Measurements from ENCODE around the gene VWA3A. TPM values are rescaled to one million over a fixed set of nuclear protein-coding genes. Genes with fewer than 3 reads are reported as not detected.

VWA3A gene
- total and polyA plus RNA-seq, 2 donors (not counting 3 experiments of a cell fraction or from before 2014, with no cell fraction given), result 0.12 to 0.84 TPM

DNA sequence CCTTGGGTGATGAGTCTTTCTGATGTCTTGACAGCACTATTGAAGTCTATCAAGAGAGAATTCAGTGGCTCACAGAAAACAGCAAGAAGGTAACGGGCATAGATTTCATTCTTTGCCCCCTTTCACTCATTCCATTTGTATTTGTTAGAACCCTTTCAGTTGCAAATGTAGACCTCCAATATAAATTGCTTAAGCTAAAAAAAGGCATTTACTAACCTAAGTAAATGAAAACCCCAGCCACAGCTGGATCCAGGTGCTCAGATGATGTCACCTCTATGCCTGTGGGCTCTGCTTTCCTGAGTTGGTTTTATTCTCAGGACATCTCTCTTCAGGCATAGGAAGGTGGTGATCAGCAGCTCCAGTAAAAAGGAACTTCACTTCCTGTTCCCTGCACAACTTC, 11.1 kb downstream of the VWA3A start:
- no peaks in the 10 kb centered on the region for H3K9me3 ChIP-seq (replicated peaks; ENCODE audit: control insufficient read depth, insufficient read depth, low read length)
- dilution Hi-C loops (cut with MboI; ENCODE audit: extremely low pct_ligation_motif_present, low sequenced_read_pairs) (no loop called here), intact Hi-C loops (cut with micrococcal nuclease) (no loop called here)
- no peak overlapping the region for H3K4me3 ChIP-seq (replicated peaks in 1 of 3; ENCODE audit: insufficient read depth in 1 of 3, low read depth in 1 of 3, low read length in 3 of 3)
- H3K4me1 ChIP-seq (ENCODE audit: control insufficient read depth, extremely low read depth, insufficient read depth, low read length), result no peaks in the 10 kb centered on the region
- no peak overlapping the region for H3K4me2 ChIP-seq (ENCODE audit: insufficient read depth, low read length)
- H3K9ac ChIP-seq (replicated peaks; ENCODE audit: extremely low read depth, insufficient read depth, low read length), result no peak overlapping the region
- no peak for FAIRE-seq
- no peaks in the 10 kb centered on the region for H3K36me3 ChIP-seq (ENCODE audit: control insufficient read depth in 2 of 2, extremely low read depth in 1 of 2, insufficient read depth in 2 of 2, low read length in 2 of 2)
- ChIA-PET POLR2A (no interaction called here), CTCF (interaction anchor here (0.8 kb wide), 1 partner anchor 26 kb away, joined by 3 read pairs; no protein-coding TSS in a partner anchor)
- BruUV-seq (replicated peaks), result no TSS peak
- no peak overlapping the region for H3K27ac ChIP-seq (ENCODE audit: insufficient read depth, low read depth, low read length)
- TF ChIP-seq MYC (IDR thresholded peaks at IDR 0.05; ENCODE audit: low read depth, low read length) (no peak), EZH2 (IDR thresholded peaks at IDR 0.05; ENCODE audit: borderline replicate concordance, low read depth, low read length, severe bottlenecking) (no peak), FOS (IDR thresholded peaks at IDR 0.05; ENCODE audit: borderline replicate concordance, insufficient read depth, low read length) (no peak), POLR2AphosphoS5 (IDR thresholded peaks at IDR 0.05; ENCODE audit: insufficient read depth, low read depth, low read length) (no peak), POLR2A (IDR thresholded peaks at IDR 0.05; ENCODE audit: low read depth, low read length) (no peak), MAX (IDR thresholded peaks at IDR 0.05; ENCODE audit: insufficient read depth, insufficient read length) (no peak), JUN (IDR thresholded peaks at IDR 0.05; ENCODE audit: borderline replicate concordance, insufficient read depth, insufficient read length, low read depth) (no peak), GATA2 (IDR thresholded peaks at IDR 0.05; ENCODE audit: insufficient read depth, insufficient read length, low read depth, low read length) (no peak)
- TF ChIP-seq, protein P1, sequence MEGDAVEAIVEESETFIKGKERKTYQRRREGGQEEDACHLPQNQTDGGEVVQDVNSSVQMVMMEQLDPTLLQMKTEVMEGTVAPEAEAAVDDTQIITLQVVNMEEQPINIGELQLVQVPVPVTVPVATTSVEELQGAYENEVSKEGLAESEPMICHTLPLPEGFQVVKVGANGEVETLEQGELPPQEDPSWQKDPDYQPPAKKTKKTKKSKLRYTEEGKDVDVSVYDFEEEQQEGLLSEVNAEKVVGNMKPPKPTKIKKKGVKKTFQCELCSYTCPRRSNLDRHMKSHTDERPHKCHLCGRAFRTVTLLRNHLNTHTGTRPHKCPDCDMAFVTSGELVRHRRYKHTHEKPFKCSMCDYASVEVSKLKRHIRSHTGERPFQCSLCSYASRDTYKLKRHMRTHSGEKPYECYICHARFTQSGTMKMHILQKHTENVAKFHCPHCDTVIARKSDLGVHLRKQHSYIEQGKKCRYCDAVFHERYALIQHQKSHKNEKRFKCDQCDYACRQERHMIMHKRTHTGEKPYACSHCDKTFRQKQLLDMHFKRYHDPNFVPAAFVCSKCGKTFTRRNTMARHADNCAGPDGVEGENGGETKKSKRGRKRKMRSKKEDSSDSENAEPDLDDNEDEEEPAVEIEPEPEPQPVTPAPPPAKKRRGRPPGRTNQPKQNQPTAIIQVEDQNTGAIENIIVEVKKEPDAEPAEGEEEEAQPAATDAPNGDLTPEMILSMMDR (IDR thresholded peaks at IDR 0.05; ENCODE audit: extremely low read depth in 1 of 2, insufficient read depth in 1 of 2, low read depth in 1 of 2, low read length in 2 of 2), result no peak
- no peak overlapping the region for H2AFZ ChIP-seq (ENCODE audit: low read depth, low read length)
- H3K9me1 ChIP-seq (replicated peaks; ENCODE audit: control insufficient read depth, extremely low read depth, insufficient read depth, low read length), result no peaks in the 10 kb centered on the region
- no peaks in the 10 kb centered on the region for H4K20me1 ChIP-seq (replicated peaks; ENCODE audit: control insufficient read depth, extremely low read depth, insufficient read depth, low read length)
- no peaks in the 10 kb centered on the region for H3K79me2 ChIP-seq (ENCODE audit: control insufficient read depth, insufficient read depth, low read length)
- H3K27me3 ChIP-seq (ENCODE audit: control insufficient read depth in 2 of 2, insufficient read depth in 2 of 2, low read length in 2 of 2), result peaks cover 3 to 16% of the 10 kb centered on the region in 2 experiments
- no peak for DNase-seq (ENCODE audit: low read depth, low spot score)

Measured in endothelial cell of umbilical vein (primary cell).